ENCODE results near the gene MCRS1. TPM values are rescaled to one million over a fixed set of nuclear protein-coding genes. Genes with fewer than 3 reads are reported as not detected.
A peak's percentile ranks its signal among the peaks of the same experiment; 100 is the strongest.
"Not testable (repeated sequence)": the region's sequence is repeated elsewhere in the genome, so short reads cannot be mapped to it uniquely, and the experiment has no call there.

Gene MCRS1, protein sequence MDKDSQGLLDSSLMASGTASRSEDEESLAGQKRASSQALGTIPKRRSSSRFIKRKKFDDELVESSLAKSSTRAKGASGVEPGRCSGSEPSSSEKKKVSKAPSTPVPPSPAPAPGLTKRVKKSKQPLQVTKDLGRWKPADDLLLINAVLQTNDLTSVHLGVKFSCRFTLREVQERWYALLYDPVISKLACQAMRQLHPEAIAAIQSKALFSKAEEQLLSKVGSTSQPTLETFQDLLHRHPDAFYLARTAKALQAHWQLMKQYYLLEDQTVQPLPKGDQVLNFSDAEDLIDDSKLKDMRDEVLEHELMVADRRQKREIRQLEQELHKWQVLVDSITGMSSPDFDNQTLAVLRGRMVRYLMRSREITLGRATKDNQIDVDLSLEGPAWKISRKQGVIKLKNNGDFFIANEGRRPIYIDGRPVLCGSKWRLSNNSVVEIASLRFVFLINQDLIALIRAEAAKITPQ
- polyA plus RNA-seq (ENCODE audit: insufficient read length): 59.6 TPM

DNA sequence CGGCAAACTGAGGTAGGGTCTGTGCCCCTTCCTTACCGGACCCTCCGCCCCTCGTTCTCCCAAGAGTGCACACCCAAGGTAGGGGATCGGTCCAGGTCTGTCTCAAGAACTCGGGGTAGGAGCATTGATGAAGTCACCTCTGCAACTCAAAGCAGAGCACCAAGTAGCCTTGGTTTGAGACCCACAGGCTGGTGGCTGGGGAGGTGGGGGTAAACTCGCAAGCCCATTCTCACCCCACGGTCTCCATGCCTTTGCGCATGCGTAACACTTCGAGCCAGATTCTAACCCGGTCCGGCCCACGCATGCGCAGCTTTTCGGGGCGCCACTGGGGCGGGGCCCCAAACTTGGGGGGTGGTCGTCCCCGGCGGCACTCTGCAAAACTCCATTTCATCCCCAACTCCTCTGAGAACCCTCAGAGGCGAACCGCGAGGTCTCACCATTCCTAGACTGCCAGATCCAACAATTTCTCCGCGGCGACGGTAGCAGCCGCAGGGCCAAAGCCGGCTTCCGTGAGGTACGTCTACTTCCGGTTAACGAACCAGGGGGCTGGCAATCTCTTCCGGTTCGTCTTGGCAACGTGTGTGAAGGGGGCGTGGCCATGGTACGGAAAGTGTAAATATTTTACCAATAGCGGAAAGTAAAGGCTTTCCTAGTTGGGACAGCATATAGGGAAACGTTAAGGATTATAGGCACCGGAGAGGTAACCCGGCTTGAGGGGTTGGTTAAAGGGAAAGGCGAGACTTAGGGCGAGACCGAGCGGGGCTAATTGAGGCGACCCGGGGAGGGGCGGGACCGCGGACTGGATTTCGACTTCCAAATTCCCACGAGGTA lies at the start of gene MCRS1:
TSS of gene MCRS1 (minus strand) at position 532 of the 831 bp plus-strand sequence. CDS start 1,411 bp downstream, outside the sequence.
- DNase-seq: peak; percentile 90

DNA sequence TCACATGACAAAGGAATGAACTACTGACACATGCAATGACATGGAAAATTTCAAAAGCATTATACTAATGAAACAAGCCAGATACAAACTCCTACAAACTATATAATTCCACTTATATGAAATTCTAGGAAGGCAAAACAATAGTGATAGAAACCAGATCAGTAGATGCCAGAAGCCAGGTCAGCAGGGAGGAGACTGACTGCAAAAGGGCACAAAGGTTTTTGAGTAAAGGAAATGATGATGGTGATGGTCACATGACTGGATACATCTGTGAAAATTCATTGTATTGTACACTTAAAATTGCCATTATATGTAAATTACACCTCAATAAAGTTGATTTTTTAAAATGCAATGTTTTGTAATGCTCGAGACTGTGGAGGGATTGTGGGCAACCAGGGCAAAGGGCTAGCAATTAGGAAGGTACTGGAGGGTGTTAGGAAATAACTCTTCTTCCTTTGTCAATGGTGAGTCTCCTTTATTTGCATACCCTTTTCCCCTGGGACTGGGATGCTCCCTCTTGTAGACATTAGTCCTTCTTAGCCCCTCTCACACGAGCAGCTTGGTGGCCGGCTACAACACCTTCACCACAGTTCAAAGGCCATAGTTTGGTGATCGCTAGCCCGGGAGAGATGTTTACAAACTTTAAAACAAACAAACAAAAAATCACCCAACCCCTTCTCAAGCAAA lies 48.7 kb upstream of the MCRS1 start:
- DNase-seq: no peak

DNA sequence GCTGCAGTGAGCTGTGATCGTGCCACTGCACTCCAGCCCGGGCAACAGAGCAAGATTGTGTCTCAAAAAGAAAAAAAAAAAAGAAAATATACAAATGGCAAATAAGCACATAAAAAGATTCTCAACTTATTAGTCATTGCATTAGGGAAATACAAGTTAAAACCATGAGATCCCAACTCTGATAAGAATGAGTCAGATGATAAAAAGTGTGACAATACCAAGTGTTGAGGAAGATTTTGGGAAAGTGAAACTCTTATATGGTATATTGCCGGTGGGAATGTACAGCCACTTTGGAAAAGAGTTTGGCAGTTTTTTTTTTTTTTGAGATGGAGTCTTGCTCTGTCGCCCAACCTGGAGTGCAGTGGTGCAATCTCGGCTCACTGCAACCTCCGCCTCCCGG lies 47.8 kb upstream of the MCRS1 start:
- no peak for DNase-seq

DNA sequence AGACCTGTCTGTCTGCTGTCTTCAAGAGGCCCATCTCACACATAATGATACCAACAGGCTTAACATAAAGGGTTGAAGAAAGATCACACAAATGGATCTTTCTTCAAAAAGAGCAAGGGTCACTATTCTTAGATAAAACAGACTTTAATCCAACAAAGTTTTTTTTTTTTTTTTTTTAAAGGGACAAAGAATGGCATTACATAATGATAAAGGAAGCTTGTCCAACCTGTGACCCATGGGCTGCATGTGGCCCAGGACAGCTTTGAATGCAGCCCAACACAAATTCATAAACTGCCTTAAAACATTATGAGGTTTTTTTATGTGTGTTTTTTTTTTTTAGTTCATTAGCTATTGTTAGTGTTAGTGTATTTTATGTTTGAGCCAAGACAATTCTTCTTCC lies 44.3 kb upstream of the MCRS1 start:
- no peak for DNase-seq

DNA sequence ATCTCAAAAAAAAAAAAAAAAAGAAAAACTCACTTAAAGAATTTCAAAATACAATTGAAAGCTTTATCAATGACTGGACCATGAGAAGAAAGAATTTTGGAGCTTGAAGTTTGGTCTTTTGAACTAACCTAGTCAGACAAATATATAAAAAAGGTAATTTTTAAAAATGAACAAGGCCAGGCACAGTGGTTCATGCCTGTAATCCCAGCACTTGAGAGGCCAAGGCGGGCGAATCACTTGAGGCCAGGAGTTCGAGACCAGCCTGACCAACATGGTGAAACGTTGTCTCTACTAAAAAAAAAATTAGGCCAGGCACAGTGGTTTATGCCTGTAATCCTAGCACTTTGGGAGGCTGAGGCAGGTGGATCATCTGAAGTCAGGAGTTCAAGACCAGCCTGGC lies 42.8 kb upstream of the MCRS1 start:
- not testable (repeated sequence) for DNase-seq

DNA sequence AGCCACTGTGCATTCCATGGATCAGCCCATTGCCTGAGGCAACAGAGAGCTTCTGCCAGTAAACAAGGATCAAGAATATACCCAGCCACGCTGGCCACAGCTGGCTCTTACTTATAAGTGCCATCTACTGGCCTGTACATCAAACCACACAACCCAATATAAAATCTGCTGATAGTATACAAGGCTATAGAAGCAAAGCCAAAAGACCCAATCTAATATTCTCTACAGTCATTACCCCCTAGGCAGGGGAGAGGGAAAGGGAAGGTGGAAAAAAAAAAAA lies 41.9 kb upstream of the MCRS1 start:
- no peak for DNase-seq

DNA sequence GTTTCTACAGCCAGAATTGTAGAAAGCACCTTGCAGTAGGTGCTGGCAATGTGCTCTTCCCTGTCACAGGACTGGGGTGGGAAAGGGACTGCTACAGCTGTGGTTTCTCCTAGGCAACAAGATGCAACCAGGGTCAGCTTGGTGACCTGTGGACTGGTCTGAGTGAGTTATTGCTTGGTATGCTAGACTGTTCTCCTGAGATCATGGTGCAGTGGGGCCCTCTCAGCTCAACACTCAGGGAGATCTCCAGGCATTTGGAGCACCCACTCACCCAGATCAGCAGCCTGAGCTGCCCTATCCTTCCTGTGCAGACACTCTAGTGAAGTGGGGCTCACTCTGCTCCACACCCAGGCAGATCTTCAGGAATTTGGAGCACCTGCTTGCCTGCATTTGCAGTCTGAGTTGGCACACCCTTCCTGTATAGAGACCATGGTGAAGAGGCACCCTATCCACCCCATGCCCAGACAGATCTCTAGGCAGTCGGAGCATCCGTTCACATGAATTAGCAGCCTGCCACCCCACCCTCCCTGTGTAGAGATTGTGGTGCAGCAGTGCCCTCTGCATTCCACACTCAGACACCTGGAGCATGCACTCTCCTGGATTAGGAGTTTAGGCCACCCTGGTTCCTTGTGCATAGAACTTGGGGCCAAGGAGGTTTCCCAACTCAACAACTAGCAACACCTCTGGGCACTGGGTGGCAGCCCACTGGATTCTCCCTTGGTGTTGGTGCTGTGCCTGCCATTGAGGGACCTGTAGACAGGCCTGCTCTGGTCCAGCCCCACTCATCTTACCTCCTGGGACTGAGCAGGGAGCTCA lies 41.3 kb upstream of the MCRS1 start:
- no peak for DNase-seq

DNA sequence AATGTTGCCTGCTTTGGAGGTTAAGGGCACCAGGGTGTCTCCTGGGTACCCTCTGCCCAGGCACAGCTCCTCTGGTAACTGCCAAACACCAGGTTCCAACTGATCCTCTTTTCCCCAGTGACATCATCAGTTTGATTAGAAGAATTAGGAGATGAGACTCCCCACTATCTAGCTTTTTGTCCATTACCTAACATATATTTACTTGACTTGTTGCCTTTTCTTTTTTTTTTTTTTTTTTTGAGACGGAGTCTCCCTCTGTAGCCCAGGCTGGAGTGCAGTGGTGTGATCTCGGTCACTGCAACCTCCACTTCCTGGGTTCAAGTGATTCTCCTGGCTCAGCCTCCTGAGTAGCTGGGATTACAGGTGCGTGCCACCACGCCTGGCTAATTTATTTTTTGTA lies 37.6 kb upstream of the MCRS1 start, which contains the start of gene FAM186B:
TSS of gene FAM186B (minus strand) at position 101 of the 400 bp plus-strand sequence. CDS start 162 bp downstream, outside the sequence.
- DNase-seq: not testable (repeated sequence)

DNA sequence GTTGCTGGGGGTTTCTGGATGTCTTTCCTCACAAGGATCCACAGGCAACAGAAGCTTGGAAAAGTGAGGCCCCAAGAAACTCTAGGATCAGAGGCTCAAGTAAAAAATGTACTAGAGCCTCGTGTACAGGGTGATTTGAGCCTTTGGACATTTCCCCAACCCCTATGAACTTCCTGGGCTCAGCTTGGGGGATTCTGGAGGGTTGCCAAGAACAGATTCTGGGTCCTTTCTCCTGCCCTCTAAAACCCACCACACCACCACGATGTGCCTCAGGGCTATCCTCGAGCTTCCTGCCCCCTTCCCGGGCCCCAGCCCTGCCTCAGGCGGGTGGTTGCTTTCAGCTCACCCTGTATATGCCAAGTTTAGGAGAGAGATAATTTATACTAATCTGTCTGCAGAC lies 36.9 kb upstream of the MCRS1 start:
- no peak for DNase-seq

DNA sequence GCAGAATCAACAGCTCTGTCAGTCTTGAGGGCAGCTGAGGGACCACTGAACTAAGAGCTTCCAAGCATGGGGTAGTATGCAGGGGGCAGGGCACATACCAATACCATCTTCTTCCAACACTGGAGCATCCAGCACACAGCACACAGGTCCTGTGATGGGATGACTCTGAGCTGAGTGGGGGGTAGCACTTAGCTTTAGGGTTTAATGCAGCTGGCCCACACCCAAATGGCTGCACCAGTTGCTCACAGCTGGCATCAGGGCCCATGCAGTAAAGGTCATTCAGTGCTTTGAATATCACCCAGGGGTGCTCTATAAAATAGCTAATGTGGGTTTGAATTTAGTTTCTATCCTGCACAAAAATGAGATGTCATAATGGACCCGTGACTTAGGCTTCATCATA lies 35.8 kb upstream of the MCRS1 start:
- no peak for DNase-seq

DNA sequence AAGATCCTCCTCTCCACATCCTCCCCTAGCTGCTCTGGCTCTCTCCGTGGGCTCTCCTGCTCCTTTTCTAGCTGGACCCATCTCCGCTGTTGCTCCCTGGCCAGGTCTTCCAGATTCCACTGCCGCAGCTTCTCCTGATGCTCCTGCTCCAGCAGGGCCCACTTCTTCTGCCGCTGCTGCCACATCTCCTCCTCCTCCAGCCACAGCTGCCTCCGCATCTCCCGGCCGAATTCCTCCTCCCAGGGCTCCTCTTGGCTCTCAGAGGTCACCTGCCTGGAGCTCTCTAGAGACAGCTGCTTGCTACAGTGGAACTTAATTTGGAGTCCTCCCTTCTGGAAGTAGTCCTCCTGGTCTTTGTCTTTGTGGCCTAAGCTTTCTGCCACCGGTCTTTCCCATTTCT lies 32.0 kb upstream of the MCRS1 start:
- DNase-seq: no peak

DNA sequence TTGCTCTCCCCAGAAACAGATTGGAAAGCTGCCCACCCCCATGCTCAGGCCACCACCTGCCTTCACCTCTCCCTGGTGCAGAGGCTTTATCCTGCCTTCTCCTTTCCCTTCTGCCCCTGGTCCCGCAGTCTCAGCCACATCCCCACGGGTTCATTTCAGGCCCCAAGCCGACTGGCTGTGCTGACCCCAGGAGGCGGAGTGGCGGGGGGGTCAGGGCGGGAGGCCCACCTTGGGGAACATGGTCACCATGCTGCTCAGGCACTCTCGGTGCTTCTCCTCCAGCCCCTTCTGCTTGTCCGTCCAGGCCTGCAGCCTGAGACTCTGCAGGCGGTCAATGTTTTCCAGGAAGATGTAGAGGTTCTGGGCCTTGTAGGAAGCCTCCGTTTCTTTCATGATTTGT lies 30.6 kb upstream of the MCRS1 start:
- DNase-seq: no peak

DNA sequence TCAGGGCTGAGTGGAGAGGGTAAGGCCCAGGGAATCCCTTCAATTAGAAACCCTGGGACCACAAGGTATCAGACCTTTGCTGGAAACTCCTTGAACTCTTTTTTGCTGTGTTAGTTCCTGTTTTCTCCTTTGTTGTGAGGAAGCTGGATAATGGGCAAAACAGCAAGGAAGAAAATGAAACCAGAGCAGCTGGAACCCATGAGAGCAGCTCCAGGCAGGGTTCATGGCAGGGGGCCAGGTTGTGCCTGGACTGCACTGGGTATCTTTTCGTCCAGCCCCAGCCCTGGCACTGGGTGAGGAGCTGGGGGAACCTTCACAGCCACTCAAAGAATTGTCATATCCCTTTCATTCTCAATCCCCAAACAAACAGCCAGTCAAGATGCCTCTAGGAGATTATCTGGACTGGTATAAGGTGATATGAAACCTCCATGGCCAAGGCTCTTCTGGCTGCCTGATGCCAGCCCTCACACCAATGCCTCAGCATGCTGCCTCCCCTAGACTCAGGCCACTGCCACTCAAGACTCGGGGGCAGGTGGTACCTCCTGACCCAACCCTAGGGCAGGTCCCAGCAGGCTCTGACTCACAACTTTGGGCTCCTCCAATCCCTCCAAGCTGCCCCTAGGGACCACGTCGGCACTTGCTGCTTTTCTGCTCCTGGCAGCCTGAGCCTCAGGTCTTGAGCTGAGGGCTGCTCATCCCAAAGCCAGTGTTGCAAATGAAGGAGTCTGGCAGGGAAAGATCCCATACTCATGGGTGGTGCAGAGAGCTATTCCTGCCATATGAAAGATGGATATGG lies 21.0 kb upstream of the MCRS1 start:
- DNase-seq: no peak

DNA sequence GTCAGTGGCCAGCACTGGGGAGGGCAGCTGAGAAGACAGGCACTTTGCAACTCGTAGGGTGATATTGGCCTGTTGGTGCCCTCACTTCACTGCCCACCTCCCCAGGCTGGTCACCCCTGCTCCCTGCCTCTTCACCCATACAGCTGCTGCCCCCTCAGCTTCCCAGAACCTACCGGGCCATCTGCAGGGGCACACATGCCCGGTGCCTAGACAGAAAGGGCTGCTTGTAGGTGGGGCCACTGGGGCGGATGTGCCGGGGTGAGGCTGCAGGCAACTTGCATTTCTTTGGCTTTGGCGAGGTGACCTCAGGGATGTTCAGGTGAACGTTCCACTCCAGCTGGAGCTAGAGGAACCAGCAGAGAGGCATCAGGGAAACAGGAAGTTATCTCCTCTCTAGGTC lies 20.3 kb upstream of the MCRS1 start:
- DNase-seq: no peak

DNA sequence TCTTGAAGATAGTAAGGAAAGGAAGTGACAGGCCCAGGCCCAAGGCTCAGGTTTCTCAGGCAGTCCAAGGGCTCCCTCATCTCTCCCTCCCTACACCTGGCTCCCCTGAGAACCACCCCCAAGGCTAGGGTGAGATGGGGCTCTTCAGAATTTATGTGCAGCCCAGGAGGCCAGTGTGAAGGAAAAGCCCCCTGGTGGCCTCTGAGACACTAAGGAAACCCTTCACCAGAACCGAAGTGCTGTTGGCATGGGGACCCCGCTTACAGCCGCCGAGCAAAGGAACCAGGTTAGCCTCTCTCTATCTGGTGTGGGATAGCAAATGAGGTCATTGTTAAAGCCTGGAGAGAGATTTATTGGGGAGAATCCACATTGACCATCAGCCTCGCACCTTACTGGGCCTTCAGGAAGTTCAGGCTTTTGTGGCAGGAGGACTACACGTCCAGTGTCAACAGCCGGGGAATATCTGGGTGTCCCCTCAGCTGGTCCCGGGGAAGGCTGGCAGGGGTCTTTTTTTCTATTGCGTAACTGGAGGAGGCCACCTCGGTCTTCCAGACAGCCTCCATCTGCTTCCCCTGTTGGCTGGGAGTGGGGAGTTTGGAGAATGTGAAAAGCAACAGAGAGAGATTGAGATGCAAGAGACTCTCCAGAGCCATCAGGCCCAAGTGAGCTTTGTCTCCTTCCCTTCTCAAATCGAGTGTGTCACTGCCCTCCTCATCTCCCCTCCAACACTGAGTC lies 19.4 kb upstream of the MCRS1 start:
- DNase-seq: no peak

DNA sequence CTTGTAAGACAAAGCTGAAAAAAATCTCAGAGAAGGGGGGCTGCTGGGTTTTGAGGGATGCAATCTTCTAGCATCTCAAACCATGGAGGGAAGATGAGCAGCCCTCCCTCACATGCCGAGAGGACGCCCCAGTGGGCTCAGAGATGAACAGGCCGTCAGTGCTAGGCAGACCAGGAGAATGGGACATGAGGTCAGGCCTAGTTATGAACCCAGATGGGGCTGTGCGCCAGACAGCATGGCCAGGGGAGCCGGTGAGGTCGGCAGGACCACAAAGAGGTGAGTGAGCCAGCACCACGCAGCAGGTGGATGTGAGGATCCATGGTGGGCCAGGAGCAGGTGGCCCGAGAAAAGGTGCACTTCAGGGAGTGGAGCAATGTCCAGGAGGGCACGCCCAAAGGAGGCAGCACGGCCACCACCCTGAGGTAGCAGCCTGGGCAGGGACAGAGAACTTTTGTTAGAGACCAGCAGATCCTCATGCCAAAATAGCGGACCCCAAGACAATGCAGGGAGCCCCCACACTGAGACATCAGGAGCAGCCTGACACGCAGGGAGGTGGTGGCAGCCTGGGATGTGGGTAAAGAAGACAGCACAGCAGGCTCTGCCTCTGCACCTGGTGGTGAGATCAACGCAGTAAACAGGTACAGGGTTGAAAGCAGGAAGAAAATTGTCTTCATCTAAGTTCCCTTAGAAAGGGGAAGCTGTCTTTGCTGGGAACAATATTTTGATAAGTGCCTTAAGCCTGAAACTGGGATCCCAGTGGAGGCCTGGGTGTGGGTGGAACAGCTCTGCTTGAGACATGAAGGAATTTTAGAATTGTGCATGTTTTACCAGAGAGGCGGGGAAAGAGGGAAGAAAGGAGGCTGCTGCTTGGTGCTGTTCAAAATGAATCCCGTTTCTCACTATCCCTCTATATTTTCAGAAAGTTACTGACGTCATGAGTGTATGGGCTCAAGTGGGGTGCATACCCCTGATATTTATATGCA lies 17.8 kb upstream of the MCRS1 start:
- DNase-seq: no peak

DNA sequence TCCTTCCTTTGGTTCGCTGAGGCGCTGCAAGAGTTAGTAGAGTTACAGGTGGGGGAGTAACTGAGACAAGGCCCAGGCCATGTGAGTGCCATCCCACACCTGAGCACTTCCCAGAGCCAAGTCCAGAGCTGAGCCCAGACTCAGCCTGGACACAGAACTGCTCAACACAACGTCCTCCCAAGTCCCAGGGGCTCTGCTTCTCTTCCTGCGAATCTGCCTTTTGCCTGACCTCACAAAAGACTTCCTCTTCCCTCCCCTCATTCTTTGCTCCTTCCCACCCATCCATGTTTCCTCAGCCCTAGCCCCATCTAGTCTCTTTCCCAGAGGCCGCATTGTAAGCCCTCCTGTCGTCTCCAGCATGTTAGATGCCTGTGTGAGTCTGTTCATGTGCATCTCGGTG lies 16.6 kb upstream of the MCRS1 start:
- DNase-seq: peak; percentile 58

DNA sequence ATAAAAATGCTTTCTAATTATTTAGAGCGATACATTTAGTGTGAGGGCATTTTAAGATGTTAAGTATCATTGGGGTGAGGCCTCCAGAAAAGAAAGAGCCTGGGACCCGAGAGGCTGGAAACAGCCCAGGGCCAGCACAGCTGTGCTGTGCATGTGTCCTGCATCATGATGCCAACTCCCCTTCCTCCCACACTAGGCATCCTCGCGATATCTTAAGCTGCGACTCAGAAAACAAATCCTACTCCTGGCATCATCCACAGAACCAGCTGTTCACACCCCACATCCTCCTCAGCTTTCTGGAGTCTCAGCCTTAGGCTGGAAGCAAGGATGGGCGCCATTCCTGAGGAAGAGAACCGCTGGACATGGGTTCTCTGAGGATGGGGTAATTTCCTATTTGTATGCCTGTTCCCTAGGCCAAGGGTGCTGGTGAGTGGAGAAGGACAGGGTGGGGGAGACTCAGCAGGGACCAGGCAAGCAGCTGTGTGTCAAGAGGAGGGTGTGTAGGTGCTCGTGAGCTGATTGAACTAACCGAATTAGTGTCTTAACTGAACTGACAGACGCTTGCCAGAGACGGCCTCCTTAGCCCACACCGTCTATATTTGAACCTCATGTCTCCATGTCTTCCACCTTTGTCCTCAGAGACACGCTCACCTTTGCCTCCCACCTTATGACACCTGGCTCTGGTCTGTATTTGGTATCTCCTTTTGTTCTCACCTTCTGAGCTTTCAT lies 15.6 kb upstream of the MCRS1 start:
- peak; percentile 68 for DNase-seq

DNA sequence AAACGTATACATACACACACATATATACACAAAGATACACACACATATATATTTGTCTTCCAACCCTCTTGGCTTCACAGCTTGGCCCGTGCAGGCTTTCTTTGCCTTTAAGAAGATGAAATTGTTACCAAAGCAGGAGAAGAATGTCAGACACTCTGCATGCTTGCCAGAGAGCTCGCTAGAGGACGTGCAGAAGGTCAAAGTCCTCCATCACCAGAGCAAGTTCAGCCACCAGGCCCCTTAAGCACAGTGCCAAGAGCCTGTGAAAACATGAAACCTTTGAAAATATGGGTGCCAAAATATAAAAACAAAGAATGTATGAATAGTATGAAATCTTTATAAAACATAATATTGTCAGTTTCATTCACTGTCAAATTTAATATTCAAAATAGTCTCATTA lies 14.9 kb upstream of the MCRS1 start:
- no peak for DNase-seq

Measured in hindlimb muscle (tissue), 1 donor.